GM23338 (cell line): ENCODE measurements around the gene GZF1. TPM values are rescaled to one million over a fixed set of nuclear protein-coding genes. Genes with fewer than 3 reads are reported as not detected.

Experiments
- ATAC-seq: fragments of 200-7000 bp; cut with Tn5 transposase; 3 replicates; pipeline ENCODE4 v1.9.1; 2020
- DNase-seq: peaks from one replicate; pipeline ENCODE4 v3.0.0-alpha.2; 2015; ENCODE audit warnings: low spot score
- H2AFZ ChIP-seq: fragments of 200-600 bp; sonication (generic); 2 replicates; pipeline ENCODE4 v1.8.0; 2016; ENCODE audit warnings: antibody characterized with exemption, mild to moderate bottlenecking, moderate library complexity
- H3F3A ChIP-seq: fragments of 200-600 bp; sonication (generic); replicated peaks from 2 replicates; pipeline ENCODE4 v1.8.0; 2017; ENCODE audit warnings: antibody characterized with exemption, mixed run types, low read depth
- H3K27ac ChIP-seq: fragments of 200-600 bp; sonication (generic); 2 replicates; pipeline ENCODE4 v1.6.1; 2016; ENCODE audit warnings: low read depth
- H3K27me3 ChIP-seq: fragments of 200-600 bp; sonication (generic); 2 replicates; pipeline ENCODE4 v1.8.0; 2016; ENCODE audit warnings: mild to moderate bottlenecking, mixed run types, moderate library complexity; ENCODE audit not compliant: insufficient read depth
- H3K36me3 ChIP-seq: fragments of 200-600 bp; sonication (generic); 2 replicates; pipeline ENCODE4 v1.8.0; 2016; ENCODE audit warnings: mild to moderate bottlenecking; ENCODE audit not compliant: insufficient read depth
- H3K4me1 ChIP-seq: fragments of 200-600 bp; sonication (generic); 2 replicates; pipeline ENCODE4 v1.8.0; 2016; ENCODE audit warnings: mild to moderate bottlenecking, moderate library complexity; ENCODE audit not compliant: insufficient read depth
- H3K4me2 ChIP-seq: fragments of 200-600 bp; sonication (generic); 2 replicates; pipeline ENCODE4 v1.7.1; 2017; ENCODE audit warnings: mixed run types
- H3K4me3 ChIP-seq: fragments of 200-600 bp; sonication (generic); 2 replicates; pipeline ENCODE4 v1.6.1; 2016; ENCODE audit warnings: mixed run types
- H3K79me2 ChIP-seq: fragments of 200-600 bp; sonication (generic); replicated peaks from 2 replicates; pipeline ENCODE4 v1.8.0; 2017; ENCODE audit warnings: mild to moderate bottlenecking; ENCODE audit not compliant: insufficient read depth
- H3K9me2 ChIP-seq: fragments of 200-600 bp; sonication (generic); 2 replicates; pipeline ENCODE4 v1.8.0; 2017; ENCODE audit not compliant: insufficient read depth
- H4K20me1 ChIP-seq: fragments of 200-600 bp; sonication (generic); replicated peaks from 2 replicates; pipeline ENCODE4 v1.8.0; 2017; ENCODE audit warnings: mild to moderate bottlenecking; ENCODE audit not compliant: insufficient read depth
- H3K27ac Mint-ChIP-seq: 2 replicates; pipeline ENCODE4 v1.8.0; 2020; ENCODE audit warnings: inconsistent platforms, mild to moderate bottlenecking, moderate library complexity, mixed read lengths
- H3K27me3 Mint-ChIP-seq: 3 replicates; pipeline ENCODE4 v1.8.0; 2022; ENCODE audit warnings: low read depth, mild to moderate bottlenecking, moderate library complexity, mixed read lengths, inconsistent platforms; ENCODE audit not compliant: insufficient read depth, poor library complexity
- H3K36me3 Mint-ChIP-seq: 3 replicates; pipeline ENCODE4 v1.8.0; 2021; ENCODE audit warnings: low read depth, mild to moderate bottlenecking, inconsistent platforms, moderate library complexity, mixed read lengths
- H3K4me1 Mint-ChIP-seq: 3 replicates; pipeline ENCODE4 v1.8.0; 2020; ENCODE audit warnings: mild to moderate bottlenecking, inconsistent platforms, mixed read lengths
- H3K4me3 Mint-ChIP-seq: 3 replicates; pipeline ENCODE4 v1.8.0; 2021; ENCODE audit warnings: moderate library complexity, mild to moderate bottlenecking, inconsistent platforms, mixed read lengths
- H3K9me3 Mint-ChIP-seq: 3 replicates; pipeline ENCODE4 v1.8.0; 2020; ENCODE audit warnings: moderate library complexity, mild to moderate bottlenecking, inconsistent platforms, mixed read lengths
- CTCF ChIP-seq, 2 experiments: fragments of 200-600 bp in 1 of 2; sonication (generic) in 1 of 2; conservative IDR thresholded peaks; 2 replicates each; pipeline versions ENCODE4 v1.5.1 to v1.6.1; 2016 to 2017; ENCODE audit warnings: antibody characterized with exemption in 2 of 2, low read depth in 2 of 2, mild to moderate bottlenecking in 2 of 2, moderate library complexity in 1 of 2
- ETS1 ChIP-seq: IDR thresholded peaks from 2 replicates; pipeline ENCODE4 v1.6.1; 2016; ENCODE audit warnings: antibody characterized with exemption
- EZH2 ChIP-seq: fragments of 200-600 bp; sonication (generic); IDR thresholded peaks from one replicate; pipeline ENCODE4 v1.8.0; 2017; ENCODE audit warnings: antibody characterized with exemption, mild to moderate bottlenecking, low read depth; ENCODE audit not compliant: unreplicated experiment
- EZH2phosphoT487 ChIP-seq: fragments of 200-600 bp; sonication (generic); IDR thresholded peaks from one replicate; pipeline ENCODE4 v1.8.1; 2018; ENCODE audit warnings: antibody characterized with exemption; ENCODE audit not compliant: unreplicated experiment
- JUNB ChIP-seq: IDR thresholded peaks from one replicate; pipeline ENCODE4 v1.6.1; 2016; ENCODE audit warnings: antibody characterized with exemption; ENCODE audit not compliant: unreplicated experiment
- NANOG ChIP-seq: IDR thresholded peaks from 2 replicates; pipeline ENCODE4 v1.6.1; 2016; ENCODE audit warnings: antibody characterized with exemption, borderline replicate concordance
- POLR2AphosphoS5 ChIP-seq: IDR thresholded peaks from 2 replicates; pipeline ENCODE4 v1.6.1; 2016; ENCODE audit warnings: antibody characterized with exemption, low read depth
- REST ChIP-seq: IDR thresholded peaks from one replicate; pipeline ENCODE4 v1.6.1; 2018; ENCODE audit warnings: antibody characterized with exemption; ENCODE audit not compliant: unreplicated experiment
- STAT1 ChIP-seq: IDR thresholded peaks from one replicate; pipeline ENCODE4 v1.6.1; 2016; ENCODE audit warnings: antibody characterized with exemption; ENCODE audit not compliant: unreplicated experiment
- ZNF114 ChIP-seq: fragments of 250-450 bp; sonication (Bioruptor Pico); IDR thresholded peaks from 2 replicates; pipeline ENCODE4 v1.5.0; 2020; ENCODE audit warnings: mild to moderate bottlenecking, moderate library complexity
- ZNF331 ChIP-seq: fragments of 250-450 bp; sonication (Bioruptor Pico); IDR thresholded peaks from 2 replicates; pipeline ENCODE4 v1.5.0; 2020; ENCODE audit warnings: low read depth, mild to moderate bottlenecking, moderate library complexity
- ZNF462 ChIP-seq: fragments of 250-450 bp; sonication (Bioruptor Pico); IDR thresholded peaks from 2 replicates; pipeline ENCODE4 v1.5.0; 2020; ENCODE audit warnings: mild to moderate bottlenecking, moderate library complexity
- polyA plus RNA-seq: library from polyadenylated mRNA; unstranded; fragments of >200 nt; fragmentation: Nextera tagmentation; extraction: Ambion mirVana; gene quantifications from 2 replicates; pipeline ENCODE4 v1.2.1, GENCODE V29; 2016
- total RNA-seq: library from RNA; depleted of rRNA; stranded (reverse); fragments of >200 nt; shearing (Covaris generic); gene quantifications from 2 replicates; pipeline ENCODE4 v1.2.3, GENCODE V29; 2014

GZF1 gene
- total and polyA plus RNA-seq, 2 experiments from 2014 or later: 4.2 to 15.7 TPM

GRCh38 chr20:23346002-23346401 lies 16.0 kb upstream of the GZF1 start (continued):
- TF ChIP-seq REST: no peak
- TF ChIP-seq EZH2: no peak
- TF ChIP-seq NANOG: no peak
- no peak for TF ChIP-seq ZNF331 (CRISPR knock-in tag)
- TF ChIP-seq ZNF114 (CRISPR knock-in tag): no peak
- no peak for TF ChIP-seq ETS1
- no peak for TF ChIP-seq STAT1
- no peak for TF ChIP-seq EZH2phosphoT487

- H2AFZ ChIP-seq: no peak overlapping the region
- H3K4me1 ChIP-seq: peaks cover 20% of the 10 kb centered on the region
- no peaks in the 10 kb centered on the region for H3K9me2 ChIP-seq
- DNase-seq (no peak), ATAC-seq (no peak)
- H3K4me3 ChIP-seq: no peak overlapping the region
- H3K36me3 ChIP-seq: no peaks in the 10 kb centered on the region
- Mint-ChIP-seq H3K27me3 (peaks cover 14% of the 10 kb centered on the region), H3K27ac (no peak overlapping the region), H3K4me3 (no peak overlapping the region; the same call in 2 of the 3 replicates), H3K4me1 (peaks cover 22% of the 10 kb centered on the region), H3K36me3 (no peaks in the 10 kb centered on the region), H3K9me3 (peaks cover 7% of the 10 kb centered on the region; the same call in 1 of the 3 replicates)
- peaks cover 12% of the 10 kb centered on the region; the same call in 1 of the 2 replicates for H4K20me1 ChIP-seq
- no peak overlapping the region for H3K27ac ChIP-seq
- H3K27me3 ChIP-seq: no peaks in the 10 kb centered on the region
- H3K79me2 ChIP-seq: peaks cover 20% of the 10 kb centered on the region
- peaks cover 3% of the 10 kb centered on the region; the same call in 1 of the 2 replicates for H3F3A ChIP-seq
- H3K4me2 ChIP-seq: no peak overlapping the region
- TF ChIP-seq JUNB (no peak), CTCF (conservative IDR thresholded peaks at IDR 0.05; ENCODE audit: low read depth in 2 of 2) (no peak), EZH2phosphoT487 (no peak), ETS1 (no peak), ZNF462 (CRISPR knock-in tag) (no peak), POLR2AphosphoS5 (no peak)
These were observed 14.2 kb upstream of the GZF1 start for GRCh38 chr20:23347791-23348190.
